OCI-M2 (cell line): ENCODE results near the gene SMIM31.

Experiments
- DNase-seq: peaks from one replicate; lab custom pipeline; 2025; ENCODE audit not compliant: unreplicated experiment; lab: John Stamatoyannopoulos, UW

SMIM31 gene

DNA sequence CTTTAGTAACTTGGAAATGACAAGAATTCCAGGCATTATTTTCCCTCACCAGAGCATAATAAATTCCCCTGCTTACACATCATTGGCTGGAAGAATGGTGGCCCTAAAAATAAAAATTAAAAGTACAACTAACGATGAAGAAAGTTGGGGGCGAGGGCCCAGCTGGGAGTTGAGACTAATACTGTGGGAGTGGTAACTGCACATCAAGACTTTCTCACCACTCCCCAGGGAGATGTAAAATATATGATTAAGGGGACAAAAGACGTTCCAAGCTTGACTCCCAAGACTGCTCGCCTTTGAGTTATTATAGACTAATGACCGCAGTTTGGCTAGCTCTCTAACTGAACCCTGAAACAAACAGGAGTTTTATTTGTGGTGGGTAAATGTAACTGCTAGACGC is 30.0 kb downstream of the SMIM31 start:
- DNase-seq: no peak

DNA sequence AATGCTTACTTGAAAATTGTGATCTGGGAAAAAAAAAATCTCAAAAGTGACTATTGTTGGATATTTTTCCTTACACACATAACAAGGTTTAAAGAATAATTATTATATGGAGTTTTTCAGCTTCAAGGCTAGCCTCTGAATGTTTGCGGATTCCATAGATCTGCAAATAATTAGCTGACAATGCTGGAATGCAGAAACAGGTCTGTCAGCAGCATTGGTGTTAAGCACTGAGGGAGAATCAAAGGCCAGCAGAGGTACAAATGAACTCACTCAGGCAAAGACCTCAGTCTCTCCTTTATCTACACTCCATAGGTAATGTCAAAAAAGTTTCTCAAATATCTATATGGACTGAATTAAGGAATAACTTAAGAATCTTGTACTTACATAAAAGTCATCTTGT is 35.1 kb downstream of the SMIM31 start:
- no peak for DNase-seq

DNA sequence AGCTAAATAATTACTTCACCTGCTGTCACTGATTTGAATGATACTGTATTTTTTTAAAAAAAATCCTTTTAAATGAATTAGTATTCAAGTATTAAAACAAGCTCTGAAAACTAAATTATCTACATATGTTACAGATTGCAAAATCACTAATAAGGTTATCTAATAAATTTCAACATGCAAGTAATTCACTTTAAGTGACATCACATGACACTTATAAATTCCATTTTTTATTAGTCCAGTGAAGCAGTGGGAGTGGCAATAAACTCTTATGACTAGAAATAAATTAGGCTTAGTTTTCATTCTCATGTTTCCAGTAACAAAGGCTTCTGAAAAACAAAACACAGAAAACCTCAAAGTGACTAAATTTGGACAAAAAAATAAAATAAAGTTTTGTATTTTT is 36.3 kb downstream of the SMIM31 start:
- no peak for DNase-seq

DNA sequence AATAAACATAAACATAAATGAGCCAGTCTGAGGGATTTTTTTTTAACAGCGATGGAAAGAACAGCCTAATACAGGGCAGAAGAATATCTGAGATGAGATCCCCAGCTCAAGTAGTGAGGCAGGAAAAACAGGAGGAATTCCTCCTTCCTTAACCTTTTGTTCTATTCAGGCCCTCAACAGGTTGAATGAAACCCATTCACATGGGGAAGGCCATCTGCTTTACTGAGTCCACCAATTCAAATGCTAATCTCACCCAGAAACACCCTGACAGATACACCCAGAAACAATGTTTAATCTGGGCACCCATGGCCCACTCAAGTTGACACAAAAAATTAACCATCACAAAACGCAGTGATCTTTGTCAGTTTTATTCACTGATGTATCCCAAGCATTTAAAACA is 45.5 kb downstream of the SMIM31 start:
- DNase-seq: no peak

DNA sequence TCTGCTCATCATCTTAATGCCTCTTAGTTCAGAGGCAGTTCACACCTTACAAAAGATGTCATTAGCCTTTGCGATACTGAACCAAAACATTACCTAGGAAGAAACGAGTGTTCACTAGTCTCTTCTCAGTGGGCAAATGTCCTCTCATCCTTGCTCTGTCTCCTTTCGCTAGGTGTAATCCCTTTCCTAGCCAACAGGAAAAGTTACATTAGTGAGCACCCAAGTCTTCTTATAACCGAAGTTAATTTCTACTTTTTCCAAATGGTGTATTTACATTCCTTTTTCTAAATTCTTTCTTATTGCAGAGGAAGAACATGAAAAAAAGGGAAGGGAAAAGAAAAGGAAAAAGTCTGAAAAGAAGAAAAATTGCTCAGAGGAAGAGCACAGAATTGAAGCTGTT is 46.9 kb downstream of the SMIM31 start:
- DNase-seq: no peak

DNA sequence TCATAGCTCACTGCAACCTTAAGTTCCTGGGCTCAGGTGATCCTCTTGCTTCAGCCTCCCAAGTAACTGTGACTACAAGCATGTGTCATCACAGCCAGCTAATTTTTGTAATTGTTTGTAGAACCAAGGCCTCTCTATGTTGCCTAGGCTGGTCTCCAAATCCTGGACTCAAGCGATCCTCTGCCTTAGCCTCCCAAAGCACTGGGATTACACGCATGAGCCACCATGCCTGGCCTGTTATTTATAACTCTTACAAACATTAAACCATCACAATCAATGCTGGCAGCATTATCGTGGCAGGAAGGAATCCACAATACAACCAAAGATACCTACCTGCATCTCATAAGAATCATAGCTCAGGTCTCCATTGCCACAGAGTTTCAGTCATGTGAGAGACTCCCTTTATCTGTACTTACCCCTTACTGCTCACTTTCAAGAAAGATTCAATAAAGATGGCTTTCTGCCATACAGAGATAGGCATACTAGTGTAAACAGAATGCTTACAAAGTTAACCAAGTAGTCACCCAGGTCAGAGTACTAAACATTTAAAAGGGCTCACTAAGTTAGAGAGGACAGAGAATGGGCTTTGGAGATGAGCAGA is 48.5 kb downstream of the SMIM31 start:
- no peak for DNase-seq

DNA sequence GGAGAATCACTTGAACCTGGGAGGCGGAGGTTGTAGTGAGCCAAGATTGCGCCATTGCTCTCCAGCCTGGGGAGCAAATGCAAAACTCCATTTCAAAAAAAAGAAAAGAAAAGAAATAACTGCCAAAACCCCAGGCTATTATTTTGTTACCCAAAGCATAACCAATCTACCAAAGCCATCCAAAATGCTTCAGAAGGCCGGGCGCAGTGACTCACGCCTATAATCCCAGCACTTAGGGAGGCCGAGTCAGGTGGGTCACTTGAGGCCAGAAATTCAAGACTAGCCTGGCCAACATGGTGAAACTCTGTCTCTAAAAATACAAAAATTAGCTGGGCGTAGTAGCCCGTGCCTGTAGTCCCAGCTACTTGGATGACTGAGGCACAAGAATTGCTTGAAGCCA is 49.8 kb downstream of the SMIM31 start:
- no peak for DNase-seq

DNA sequence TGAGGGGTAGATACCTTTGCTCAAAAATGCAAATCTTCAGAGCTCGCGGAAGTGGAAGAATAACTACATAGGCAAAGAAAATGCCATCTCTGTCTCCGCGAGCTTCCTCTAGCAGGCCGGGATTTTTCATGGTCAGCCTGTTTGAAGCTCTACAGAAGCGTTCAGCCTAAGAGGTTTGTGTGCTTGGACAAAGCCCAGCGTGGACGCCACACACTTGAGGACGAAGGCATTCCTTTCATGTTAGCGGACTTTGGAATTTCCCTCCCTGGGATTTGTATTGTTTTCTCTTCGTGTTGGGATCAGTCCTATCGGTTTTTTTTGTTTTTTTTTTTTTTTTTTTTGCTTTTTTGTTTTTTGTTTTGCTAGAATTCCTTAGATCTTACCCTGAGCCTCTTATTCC is 53.7 kb downstream of the SMIM31 start:
- DNase-seq: no peak

DNA sequence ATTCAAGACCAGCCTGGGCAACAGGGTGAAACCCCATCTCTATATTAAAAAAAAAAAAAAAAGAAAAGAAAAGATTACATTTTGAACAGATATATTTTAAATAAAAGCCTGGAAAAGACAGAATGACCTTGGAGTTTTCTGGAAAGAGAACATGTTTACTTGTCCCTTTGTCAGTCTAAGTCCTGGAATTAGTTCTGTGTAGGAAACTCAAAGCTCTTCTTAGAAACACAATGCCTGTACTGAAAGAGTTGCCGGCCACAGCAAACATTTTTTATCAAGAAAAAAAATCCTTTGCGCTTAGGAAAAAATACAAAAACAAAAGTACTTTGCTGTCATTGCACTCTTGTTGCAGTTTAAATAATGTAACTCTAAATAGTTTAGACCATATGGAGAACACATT is 59.6 kb downstream of the SMIM31 start:
- no peak for DNase-seq

DNA sequence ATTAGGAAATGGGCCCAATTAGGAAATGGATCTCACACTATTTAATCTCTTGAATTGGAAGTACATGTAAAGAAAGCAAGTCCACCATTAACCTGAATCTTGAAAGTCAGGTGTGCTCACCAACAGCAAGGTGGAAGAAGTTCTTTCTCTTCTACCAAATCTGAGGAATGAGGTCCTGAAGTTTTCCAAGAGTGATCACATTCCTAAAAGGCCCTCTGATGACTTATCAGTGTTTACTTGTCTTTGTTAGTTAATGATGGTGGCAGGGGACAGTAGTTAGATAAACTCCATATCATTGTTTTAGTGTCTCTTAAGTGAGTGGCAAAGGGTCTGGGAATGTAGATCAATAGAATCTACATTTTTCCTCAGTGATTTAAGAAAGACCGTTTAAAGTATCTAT is 61.8 kb downstream of the SMIM31 start:
- no peak for DNase-seq

DNA sequence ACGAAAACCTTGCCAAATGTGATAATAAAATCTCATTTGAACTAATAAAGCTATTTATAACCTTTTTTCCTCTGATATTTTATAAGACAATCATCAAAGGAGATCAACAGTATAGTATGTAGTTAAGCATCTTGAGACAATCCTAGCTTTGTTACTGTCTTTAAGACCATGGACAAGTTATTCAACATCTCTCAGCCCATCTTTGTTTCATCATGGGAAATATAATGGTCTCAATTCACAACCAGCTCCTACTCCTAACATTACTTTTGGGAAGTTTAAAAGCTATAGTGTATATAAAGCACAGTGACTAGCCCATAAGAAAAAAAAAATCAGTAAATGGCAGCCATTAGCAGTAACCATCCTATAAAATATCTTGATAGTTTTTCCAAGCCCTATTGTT is 65.4 kb downstream of the SMIM31 start:
- DNase-seq: no peak

DNA sequence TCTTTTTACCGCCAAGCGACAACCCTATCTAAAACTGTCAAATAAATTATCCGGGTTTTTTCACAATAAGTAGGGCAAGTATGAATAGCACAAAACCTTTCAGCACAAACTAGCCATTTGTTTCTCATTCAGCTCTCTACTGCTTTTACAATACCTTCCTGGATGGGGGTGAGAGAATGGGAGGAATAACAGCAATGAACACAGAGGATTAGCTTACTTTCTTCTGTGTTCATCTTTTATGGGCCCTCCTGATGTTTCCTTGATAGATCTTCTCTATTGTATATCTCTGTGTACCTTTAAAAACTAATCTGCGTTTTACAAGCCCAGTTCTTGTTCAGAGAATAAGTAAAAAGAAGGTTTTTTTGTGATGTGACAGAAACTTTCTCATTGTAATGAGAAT is 67.8 kb downstream of the SMIM31 start:
- no peak for DNase-seq

DNA sequence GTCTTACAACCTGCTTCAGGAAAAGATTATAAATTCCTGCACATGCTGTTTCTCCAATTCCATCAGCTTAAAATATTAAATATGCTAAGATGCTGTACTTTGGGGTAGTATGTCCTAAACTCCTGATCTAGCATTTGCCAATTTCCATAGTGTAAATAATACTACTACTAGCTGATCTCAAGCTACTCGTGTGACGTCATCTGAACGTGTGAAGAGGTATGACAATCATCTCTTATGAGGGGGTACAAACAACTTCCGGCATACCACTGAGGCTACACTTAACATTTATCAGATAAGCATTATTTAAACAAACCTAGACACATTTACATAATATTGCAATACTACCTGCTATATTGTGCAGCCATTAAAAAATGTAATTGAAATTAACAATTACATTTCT is 70.7 kb downstream of the SMIM31 start:
- DNase-seq: no peak

DNA sequence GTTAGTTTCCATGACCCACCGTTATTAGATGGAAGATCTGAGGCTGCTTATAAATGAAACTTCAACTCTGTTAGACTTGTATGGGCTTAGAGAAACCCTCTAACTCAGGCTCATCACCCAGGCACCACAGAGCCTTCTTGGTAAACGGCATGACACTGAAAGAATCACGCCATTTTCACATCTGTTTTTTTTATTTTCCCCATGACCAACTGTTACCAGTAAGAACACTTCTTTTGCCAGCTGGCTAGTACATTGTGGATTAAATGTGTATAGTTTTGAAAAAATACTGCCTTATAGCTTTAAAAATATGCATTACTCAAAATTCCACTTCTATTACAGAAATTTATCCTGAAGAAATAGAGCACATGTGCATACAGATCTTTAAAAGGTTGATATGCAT is 75.0 kb downstream of the SMIM31 start:
- DNase-seq: no peak

DNA sequence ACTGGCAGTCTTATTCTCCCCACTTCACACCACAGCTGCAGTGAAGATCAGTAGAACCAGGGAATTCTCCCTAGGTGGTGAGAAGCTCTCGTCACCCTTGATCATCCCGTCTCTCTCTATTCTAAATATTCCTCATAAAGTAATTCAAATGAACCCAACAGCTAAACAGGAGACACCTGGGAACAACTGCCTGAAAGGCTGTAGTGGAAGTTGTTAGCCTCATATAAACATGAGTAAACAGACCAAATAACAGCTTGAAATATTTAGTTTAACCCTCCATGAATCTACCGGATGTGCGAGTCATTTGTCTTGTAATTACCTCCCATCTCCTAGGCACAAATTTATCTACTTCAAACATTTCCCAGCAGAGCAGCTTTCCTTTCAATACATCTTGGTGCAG is 92.6 kb downstream of the SMIM31 start:
- DNase-seq: no peak

DNA sequence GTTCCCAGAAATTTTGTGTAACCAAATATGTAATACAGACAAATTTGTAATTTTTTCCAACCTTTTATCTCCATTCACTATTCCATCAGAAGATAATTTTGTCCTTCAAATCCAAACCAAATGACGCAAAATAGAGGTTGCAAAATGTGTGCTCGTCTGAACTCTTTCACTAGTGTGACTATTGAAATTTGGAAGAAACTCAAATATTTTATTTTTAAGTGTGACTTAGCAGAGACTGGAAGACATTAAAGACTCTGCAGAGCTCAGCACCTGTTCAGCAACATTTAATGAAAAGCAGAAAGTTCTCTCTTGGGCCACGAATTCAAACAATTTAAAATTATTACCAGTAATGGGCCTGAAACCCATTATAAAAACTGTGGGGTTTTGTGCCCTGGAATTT is 93.1 kb downstream of the SMIM31 start:
- DNase-seq: no peak

DNA sequence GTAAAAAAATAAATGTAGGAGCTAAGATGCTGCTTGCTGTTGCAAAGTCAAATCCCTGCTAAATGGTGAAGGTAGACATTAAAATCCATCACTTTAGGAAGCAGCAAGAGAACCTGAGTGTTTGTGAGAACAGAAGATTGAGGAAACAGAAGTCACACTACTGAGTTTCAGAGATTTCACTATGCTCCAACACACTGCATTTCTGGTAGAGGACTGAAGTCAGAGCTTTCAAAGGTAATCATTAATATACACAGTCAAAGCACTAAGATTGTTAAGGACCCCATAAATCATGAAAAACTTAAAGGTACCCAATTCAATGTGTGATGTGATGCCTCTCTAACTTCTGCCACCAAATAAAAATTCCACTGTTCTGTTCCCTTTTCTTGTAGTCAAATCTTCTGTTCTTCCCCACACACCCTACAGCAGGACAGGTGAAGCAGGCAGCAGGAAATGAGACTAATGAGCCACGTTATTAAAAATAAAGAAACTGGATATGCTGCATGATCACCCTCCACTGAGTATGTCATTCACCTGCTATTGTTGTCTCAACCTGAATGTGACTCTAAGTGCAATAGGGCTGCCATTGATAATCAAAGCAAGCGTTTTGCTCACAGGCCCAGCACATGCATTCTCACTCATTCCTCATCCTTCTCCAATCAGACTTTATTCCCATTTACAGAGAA is 94.2 kb downstream of the SMIM31 start:
- DNase-seq: no peak
